NCI-H446 treated with DMSO at 0.1 percent for 48 hours (cell line): ENCODE measurements around the gene KATNBL1.
"Not testable (repeated sequence)": the region's sequence is repeated elsewhere in the genome, so short reads cannot be mapped to it uniquely, and the experiment has no call there.

Experiments used
- DNase-seq: peaks from one replicate; lab custom pipeline; 2025; lab: John Stamatoyannopoulos, UW

KATNBL1 gene

DNA sequence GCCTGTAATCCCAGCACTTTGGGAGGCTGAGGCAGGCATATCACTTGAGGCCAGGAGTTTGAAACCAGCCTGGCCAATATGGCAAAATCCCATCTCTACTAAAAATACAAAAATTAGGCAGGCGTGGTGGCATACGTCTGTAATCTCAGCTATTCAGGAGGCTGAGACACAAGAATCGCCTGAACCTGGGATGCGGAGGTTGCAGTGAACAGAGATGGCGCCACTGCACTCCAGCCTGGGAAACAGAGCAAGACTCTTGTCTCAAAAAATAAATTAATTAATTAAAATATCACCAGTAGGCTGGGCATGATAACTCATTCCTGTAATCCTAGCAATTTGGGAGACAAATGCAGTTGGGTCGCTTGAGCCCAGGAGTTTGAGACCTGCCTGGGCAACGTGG is 16.6 kb downstream of the KATNBL1 start:
- DNase-seq: not testable (repeated sequence)

DNA sequence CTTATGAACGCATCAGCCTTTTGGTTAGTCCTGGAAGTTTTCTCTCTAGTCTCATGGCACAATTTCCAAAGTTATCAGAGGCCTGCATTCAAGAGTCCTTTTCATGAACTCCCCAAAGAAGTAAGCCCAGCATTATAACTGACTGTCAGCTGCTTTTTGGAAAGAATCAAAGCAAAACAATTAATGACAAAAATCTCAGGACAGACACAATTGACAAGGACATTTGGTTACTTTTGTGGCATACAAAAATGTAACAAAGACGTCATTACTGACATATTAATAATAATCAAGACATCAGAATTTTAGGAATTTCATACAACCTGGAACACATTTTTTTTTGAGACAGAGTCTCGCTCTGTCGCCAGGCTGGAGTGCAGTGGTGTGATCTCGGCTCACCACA is 21.2 kb downstream of the KATNBL1 start:
- DNase-seq: no peak

DNA sequence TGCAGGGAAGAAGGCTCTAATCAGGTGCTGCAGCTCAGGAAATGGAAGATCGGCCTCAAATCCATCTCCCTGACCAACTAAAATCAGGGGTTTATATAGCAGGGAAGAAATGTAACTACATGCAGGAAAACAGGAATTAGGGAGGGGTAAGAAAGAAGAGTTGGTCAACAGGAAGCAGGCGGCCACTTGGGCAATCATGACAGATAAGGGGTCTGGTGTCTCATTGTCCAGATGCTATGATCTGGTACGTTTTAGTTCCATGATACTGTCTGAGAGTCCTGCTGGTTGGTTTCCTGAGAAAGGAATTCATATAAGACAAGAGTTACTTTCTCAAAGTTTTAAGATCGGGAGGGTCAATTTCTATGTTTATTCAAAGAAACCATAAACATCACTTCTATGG is 24.2 kb downstream of the KATNBL1 start:
- no peak for DNase-seq

DNA sequence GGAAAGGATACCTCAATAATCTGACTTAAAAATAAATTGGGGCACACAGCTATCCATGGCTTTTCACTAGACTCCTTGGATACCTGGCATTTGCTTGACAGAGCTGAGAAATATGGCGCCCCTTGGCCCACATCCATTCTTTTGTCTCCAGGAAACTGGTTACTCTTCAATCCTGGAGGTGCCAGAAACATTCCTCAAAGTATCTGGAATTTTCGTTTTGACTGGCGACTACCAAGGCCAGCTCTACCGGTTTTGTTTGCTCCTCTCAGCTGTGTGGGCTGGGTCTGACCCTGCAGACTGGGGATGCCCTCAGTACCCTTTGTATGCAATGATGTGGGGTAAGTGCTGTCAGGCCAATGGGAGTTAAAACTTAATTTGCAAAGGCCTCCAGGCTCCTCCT is 27.0 kb downstream of the KATNBL1 start:
- DNase-seq: no peak

DNA sequence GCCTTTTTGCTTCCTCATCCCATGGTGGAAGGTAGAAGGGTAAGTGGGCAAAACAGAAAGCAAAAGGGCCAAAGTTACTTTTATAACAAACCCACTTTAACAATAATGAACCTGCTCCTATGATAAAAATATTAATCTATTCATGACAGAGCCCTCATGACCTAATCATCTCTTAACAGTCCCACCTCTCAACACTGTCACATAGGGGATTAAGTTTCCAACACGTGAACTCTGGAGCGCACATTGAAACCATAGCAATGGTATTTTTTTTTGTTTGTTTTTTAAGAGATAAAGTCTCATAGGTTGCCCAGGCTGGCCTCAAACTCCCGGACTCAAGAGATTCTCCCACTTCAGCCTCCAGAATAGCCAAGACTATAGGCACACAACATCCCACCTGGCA is 30.7 kb downstream of the KATNBL1 start:
- no peak for DNase-seq

DNA sequence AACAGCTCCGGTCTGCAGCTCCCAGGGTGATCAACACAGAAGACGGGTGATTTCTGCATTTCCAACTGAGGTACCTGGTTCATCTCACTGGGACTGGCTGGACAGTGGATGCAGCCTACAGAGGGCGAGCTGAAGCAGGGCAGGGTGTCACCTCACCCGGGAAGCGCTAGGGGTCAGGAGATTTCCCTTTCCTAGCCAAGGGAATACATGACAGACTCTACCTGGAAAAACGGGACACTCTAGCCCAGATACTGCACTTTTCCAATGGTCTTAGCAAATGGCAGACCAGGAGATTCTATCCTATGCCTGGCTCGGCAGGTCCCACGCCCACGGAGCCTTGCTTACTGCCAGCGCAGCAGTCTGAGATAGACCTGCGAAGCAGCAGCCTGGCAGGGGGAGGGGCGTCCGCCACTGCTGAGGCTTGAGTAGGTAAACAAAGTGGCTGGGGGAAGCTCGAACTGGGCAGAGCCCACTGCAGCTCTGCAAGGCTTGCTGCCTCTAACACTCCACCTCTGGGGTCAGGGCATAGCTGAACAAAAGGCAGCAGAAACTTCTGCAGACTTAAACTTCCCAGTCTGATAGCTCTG is 43.8 kb downstream of the KATNBL1 start:
- DNase-seq: not testable (repeated sequence)

DNA sequence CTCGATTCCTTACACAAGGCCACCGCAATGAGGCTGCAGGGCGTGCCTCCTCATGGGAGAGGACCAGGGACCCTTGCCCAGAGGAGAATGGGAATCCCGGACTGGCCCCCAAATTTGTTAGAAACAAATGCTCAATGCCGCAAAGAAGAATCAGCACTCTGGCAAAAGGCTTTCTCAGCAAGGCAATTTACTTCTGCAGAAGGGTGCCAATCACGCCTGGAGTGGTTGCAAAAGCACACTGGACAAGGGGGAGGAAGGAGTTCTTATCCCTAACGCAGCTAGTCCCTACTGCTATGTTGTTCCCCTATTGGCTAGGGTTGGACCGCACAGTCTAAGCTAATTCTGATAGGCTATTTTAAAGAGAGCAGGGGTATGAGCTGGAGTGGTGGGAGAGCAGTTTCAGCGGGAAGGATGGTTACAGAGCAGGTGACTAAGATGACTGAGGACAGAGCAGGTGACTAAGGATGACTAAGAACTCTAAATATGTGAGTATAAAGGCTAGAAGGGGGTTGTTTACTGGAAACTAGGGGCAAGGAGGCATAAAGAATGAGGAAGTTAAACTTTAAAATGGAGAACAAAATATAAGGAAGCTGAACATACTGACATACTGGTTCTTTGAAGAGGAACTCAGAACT is 48.5 kb downstream of the KATNBL1 start:
- no peak for DNase-seq

DNA sequence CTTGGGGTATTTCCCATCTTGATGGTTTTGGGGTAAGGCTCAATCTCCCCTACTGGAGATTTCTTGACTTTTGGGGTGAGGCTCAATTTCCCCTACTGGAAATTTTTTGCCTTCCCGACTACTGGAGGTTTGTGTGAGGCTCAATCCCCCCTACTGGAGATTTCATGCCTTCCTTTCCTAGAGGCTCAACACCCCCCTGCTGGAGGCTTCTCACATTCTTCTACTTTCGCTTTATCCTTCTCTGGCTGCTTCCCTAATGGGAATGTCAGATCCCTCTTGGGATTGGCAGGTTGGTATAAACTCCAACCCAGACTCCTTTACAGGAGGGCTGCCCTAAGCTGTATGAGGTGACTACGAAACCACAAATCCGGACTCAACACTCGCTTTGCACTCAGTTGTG is 49.2 kb downstream of the KATNBL1 start:
- no peak for DNase-seq

DNA sequence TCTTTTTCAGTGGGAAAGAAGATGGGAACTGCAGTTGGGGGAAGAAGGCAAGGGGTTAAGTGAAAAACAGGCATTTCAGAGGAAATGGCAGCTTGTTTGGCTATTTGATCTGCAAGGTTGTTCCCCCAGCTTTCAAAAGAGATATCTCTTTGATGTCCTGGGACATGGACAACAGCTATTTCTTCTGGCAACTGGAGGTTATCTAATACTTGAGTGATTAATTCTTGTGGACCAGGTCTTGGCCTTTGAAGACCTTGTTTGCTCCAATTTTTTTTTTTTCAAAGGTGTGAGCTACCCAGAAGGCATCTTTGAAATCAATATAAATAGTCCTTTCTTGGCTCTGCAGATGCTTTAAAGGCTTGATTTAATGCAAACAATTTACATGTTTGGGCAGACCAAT is 51.5 kb downstream of the KATNBL1 start:
- no peak for DNase-seq

DNA sequence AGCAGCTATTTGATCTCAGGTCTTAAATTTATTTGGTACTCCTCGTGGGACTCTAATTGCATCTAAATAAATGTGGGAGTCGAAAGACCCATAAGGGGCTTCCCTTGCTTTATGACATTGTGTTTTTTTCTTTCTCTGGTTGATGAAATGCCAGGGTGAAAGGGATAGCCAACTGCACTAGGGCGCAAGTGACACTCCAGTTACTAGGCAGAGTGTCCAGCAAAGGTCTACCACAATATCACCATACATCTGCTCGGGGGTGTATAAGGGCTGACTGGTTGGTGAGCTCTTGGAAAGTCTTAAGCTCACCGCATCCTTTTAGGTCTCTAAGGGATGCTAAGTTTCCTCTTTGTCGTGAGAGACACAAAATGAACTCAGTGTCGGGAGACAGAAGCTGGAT is 54.0 kb downstream of the KATNBL1 start:
- DNase-seq: no peak

DNA sequence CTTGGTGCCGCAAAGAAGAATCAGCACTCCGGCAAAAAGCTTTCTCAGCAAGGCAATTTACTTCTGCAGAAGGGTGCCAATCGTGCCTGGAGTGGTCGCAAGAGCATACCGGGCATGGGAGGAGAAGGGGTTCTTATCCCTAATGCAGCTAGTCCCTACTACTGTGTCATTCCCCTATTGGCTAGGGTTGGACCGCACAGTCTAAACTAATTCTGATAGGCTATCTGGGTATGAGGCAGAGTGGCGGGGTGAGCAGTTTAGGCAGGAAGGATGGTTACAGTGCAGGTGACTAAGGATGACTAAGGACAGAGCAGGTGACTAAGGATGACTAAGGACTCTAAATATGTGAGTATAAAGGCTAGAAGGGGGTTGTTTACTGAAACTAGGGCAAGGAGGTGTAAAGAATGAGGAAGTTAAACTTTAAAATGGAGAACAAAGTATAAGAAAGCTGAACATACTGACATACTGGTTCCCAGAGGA is 55.1 kb downstream of the KATNBL1 start:
- DNase-seq: no peak

DNA sequence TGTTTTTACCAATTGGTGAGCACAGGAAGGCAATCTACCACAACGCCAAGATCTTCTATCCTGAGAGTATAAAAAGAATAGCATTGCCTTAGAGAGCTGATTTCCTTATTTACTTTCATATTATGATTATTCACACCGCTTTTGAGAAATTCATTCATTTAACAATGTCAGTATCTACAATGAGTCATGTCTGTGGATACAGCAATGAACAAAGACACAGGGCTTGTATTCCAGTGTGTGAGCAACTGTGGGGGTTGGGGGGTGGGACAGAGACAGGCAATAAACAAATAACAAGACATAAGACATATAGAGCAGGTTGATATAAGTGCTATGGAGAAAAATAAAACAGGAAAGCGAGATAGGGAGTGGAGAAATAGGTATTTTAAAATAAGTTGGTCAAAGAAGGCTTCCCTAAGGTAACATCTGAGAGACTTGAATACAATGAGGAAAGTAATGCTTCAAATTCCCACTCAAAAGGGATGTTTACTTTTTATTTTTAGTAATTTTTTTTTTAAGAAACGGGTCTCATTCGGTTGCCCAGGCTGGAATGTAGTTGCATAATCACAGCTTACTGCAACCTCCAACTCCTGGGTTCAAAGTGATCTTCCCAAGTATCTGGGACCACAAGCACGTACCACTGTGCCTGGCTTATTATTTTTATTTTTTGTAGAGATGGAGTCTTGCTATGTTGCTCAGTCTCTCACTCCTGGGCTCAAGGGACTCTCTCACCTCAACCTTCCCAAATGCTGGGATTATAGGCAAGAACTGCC is 62.3 kb downstream of the KATNBL1 start:
- no peak for DNase-seq

DNA sequence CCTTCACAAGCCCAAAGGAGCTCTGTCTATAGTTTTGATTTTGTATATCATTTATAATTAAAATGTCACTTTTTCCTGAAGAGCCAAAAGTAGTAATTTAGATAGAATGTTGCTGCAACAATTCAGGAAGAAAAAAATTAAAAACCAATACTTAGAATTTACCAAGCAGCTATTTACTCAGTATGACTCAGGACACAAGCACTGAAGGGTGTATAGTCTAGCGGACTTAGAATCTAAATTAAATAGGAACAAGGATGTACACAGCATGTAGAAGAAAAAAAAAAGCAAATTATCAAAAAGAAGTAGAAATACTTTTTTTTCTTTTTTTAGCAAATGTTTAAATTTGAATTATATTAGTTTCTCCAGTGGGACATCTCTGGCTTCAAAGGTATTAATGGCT is 76.4 kb downstream of the KATNBL1 start:
- DNase-seq: no peak

DNA sequence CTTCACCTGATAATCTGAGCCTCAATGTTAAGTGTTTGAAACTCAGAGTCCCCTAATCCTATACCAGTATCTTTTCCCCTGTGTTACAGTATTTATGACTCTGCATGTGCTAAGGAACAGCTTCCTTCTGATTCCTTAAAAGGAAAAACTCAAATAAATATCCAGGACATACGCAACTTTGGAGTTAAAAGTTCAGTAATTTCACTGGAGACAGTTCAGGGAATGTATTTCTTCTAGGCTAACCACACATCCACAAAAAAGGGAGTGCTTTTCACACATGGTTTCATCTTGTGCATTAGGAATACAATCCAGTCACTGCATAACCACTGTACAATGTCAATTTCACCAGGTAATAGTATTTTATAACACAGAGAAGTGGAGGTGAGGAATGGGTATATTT is 77.0 kb downstream of the KATNBL1 start:
- no peak for DNase-seq

DNA sequence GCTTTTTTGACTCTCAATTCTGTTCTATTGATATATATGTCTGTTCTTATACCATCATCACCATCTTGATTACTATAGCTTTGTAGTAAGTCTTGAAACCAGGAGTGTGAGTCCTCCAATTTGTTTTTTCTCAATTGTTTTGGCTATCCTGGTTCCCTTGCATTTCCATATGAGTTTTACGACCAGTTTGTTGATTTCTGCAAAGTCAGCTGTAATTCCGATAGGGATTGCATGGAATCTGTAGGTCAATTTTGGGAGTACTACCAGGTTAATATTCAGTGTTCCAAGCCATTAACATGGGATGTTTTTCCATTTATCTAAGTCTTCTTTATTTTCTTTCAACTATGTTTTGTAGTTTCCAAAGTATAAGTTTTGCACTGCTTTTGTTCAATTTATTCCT is 81.0 kb downstream of the KATNBL1 start:
- DNase-seq: no peak

DNA sequence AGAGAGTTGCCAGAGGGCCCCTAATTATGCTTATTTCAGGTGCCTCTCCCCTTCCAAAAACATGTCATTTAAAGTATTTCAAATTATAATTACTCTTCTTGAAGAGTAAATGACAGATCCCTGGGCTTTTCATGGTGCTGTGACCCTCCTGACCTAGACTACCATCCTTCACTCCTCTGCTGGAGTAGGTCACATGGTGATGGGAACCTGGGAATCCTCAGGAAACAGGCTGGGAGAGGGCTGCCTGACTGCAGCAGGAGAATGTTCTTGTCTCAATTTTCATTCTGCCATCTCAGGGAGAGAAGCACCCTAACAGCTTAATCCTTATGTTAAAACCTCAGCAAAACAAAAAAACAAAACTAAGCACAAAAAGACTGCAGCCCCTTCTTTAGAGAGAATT is 83.4 kb downstream of the KATNBL1 start:
- DNase-seq: no peak

DNA sequence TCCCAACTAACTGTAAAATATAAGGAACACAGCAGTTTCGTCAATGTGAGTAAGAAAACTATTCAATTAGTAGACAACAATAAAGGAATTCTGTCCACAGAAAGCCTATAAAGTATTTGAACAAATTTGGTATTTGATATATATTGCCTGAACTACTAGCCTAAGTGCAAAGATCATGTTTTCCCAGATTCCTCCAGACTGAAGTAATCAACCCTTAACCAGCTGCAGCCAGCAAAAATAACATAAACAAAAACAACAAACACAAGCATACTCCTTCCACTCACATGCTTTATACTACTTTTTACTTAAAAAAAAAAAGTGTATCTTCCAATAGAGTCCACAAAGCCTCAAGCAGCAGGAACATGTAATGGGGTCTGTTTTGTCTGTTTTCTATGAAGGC is 84.0 kb downstream of the KATNBL1 start:
- no peak for DNase-seq

DNA sequence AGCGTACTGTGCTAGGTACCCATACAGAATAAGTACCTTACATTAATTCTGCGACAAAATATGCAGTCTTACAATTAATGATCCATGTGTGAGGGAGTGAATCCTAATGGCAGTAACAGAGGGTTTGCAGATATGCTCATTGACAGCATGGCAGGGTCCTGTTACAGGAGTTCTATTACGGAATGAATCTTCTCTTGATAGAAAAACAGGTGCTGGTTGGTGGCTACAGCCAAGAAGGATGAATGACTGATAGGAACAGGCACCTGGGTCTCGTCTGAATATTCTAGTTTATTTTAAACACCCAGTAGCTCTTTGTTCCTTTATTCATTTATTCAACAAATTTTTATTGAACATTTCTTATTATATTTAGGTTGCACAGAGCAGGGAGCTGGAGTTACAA is 85.2 kb downstream of the KATNBL1 start:
- no peak for DNase-seq

DNA sequence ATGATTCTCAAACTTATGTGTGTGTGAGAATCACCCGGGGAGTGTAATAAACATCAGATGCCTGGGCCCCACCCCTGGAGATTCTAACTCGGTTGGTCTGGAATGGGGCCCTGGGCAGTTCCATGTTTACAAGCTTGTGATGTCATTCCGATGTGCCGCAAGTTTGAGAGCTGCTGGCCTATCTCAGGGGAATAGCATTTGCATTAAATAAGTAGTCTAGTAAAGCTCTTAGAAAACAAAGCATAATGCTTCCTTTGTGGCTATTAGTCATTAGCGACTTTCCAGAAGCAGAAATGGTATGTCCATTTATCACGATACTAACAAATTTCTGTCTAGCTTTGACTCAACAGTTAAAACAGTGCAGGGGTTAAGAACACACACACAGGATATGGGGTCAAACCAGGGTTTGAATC is 87.1 kb downstream of the KATNBL1 start:
- no peak for DNase-seq

DNA sequence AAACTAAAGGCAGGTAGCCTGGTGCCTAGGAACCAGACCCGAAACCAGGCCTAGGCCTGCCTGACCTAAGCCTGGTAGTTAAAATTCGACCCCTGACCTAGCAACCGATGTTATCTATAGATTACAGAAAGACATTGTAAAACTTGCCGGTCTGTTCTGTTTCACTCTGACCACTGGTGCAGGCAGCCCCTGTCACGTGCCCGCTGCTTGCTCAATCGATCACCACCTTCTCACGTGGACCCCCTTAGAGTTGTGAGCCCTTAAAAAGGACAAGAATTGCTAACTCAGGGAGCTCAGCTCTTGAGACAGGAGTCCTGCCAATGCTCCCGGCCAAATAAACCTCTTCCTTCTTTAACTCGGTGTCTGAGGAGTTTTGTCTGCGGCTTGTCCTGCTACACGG is 88.1 kb downstream of the KATNBL1 start:
- DNase-seq: not testable (repeated sequence)

DNA sequence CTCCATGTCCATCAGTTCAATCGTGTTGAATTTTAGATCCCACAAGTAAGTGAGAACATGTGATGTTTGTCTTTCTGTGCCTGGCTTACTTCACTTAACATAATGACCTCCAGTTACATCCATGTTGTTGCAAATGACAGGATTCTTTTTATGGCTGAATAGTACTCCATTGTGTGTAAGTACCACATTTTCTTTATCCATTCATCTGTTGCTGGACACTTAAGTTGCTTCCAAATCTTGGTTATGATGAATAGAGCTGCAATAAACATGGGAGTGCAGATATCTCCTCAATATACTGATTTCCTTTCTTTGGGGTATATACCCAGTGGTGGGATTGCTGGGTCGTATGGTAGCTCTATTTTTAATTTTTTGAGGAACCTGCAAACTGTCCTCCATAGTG is 89.5 kb downstream of the KATNBL1 start:
- DNase-seq: not testable (repeated sequence)

DNA sequence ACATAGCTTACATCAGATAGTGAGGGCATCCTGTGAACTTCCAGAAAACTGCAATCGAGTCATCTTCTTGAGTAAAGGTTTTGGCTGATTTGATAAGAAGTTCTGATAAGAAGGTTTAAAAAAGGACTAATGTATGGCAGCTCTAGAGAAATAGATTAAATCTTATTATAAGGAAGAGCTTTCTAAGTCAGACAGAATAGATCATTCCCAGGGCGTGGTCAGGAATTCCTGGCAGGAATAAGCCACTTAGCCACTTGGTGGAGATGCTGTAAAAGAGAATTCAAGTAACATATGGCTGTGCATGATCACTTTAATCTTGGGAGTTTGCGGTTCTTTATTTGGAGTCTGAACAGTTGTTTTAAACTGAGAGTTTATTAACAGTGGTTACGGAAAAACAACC is 90.6 kb downstream of the KATNBL1 start:
- no peak for DNase-seq

DNA sequence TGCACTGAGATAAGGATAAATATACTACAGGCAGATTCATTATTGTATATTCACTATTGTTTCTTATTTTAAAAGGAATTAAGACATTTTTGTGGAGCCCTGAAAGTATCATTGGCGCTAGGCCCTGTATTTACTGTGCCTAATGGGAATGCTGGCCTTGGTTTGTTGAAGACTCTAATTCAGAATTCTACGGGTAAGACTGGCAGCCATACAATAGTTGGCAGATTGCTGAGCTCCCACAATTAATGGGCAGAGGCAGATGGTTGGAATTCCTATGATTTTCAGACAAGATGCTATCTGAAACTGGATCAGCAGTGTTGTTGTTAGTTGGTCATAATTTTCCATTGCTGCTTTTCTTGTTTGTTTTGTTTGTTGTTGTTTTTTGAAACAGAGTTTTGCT is 93.3 kb downstream of the KATNBL1 start:
- DNase-seq: peak; percentile 39
